ENCODE results near the gene PSORS1C2. TPM values are rescaled to one million over a fixed set of nuclear protein-coding genes. Genes with fewer than 3 reads are reported as not detected.
A peak's percentile ranks its signal among the peaks of the same experiment; 100 is the strongest.

Gene PSORS1C2
- total RNA-seq, 1 donor from 2014 or later = not detected

- peak overlapping the region; percentile 82 for H3K9ac ChIP-seq (ENCODE audit: low read length)
- peaks cover 31% of the 10 kb centered on the region for H3K79me2 ChIP-seq (ENCODE audit: insufficient read depth, low read length)
- no peaks in the 10 kb centered on the region for H4K20me1 ChIP-seq (ENCODE audit: insufficient read depth, low read length)
- H3K9me3 ChIP-seq (ENCODE audit: insufficient read depth, low read depth, low read length) = no peaks in the 10 kb centered on the region
- peak overlapping the region; percentile 32 for H2AFZ ChIP-seq (ENCODE audit: low read depth, low read length)
- Mint-ChIP-seq H3K36me3 (ENCODE audit: low read depth, unreplicated experiment) (peaks cover 2% of the 10 kb centered on the region), H3K4me1 (ENCODE audit: low read depth, unreplicated experiment) (peaks cover 45% of the 10 kb centered on the region), H3K4me3 (ENCODE audit: unreplicated experiment) (peak overlapping the region; percentile 85), H3K27me3 (ENCODE audit: low read depth, unreplicated experiment) (no peaks in the 10 kb centered on the region), H3K27ac (ENCODE audit: unreplicated experiment) (peak overlapping the region; percentile 100), H3K9me3 (ENCODE audit: unreplicated experiment) (no peaks in the 10 kb centered on the region)
- H3K4me3 ChIP-seq (ENCODE audit: insufficient read depth, low read depth, low read length) = peak overlapping the region; percentile 55
- H3K27ac ChIP-seq (ENCODE audit: low read depth, low read length) = peak overlapping the region; percentile 85
- peaks cover 24% of the 10 kb centered on the region for H3K4me1 ChIP-seq (ENCODE audit: insufficient read depth, low read length)
- TF ChIP-seq EZH2 (IDR thresholded peaks at IDR 0.05; ENCODE audit: insufficient read depth, low read length) = no peak
- peak; percentile 21 for TF ChIP-seq CTCF (IDR thresholded peaks at IDR 0.05; ENCODE audit: insufficient read depth, low read depth, low read length)
- H3K36me3 ChIP-seq (ENCODE audit: insufficient read depth, low read length) = no peaks in the 10 kb centered on the region
- H3K4me2 ChIP-seq (ENCODE audit: low read length) = peak overlapping the region; percentile 90
- peak; percentile 36 for DNase-seq (ENCODE audit: low read depth)
- FAIRE-seq = no peak
- peaks cover 9% of the 10 kb centered on the region for H3K27me3 ChIP-seq (ENCODE audit: insufficient read depth, low read length)
These were observed 23.7 kb downstream of the PSORS1C2 start for GRCh38 chr6:31114970-31115849.

GRCh38 chr6:31114541-31114878 is 24.4 kb downstream of the PSORS1C2 start, which contains the start of gene PSORS1C1:
Gene PSORS1C1 (plus strand): TSS chr6:31114800. CDS start chr6:31129633, 14,833 bp downstream.
- H3K4me3 ChIP-seq (ENCODE audit: insufficient read depth, low read depth, low read length) = peak within 1 kb of the TSS; percentile 55
- no peaks in the 10 kb centered on the region for H3K9me3 ChIP-seq (ENCODE audit: insufficient read depth, low read depth, low read length)
- peaks cover 31% of the 10 kb centered on the region for H3K79me2 ChIP-seq (ENCODE audit: insufficient read depth, low read length)
- no peaks in the 10 kb centered on the region for H4K20me1 ChIP-seq (ENCODE audit: insufficient read depth, low read length)
- TF ChIP-seq EZH2 (IDR thresholded peaks at IDR 0.05; ENCODE audit: insufficient read depth, low read length) = no peak
- TF ChIP-seq CTCF (IDR thresholded peaks at IDR 0.05; ENCODE audit: insufficient read depth, low read depth, low read length) = no peak
- peak within 1 kb of the TSS; percentile 82 for H3K9ac ChIP-seq (ENCODE audit: low read length)
- DNase-seq (ENCODE audit: low read depth) (peak; percentile 95), FAIRE-seq (peak; percentile 91)
- Mint-ChIP-seq H3K27ac (ENCODE audit: unreplicated experiment) (peak within 1 kb of the TSS; percentile 100), H3K4me1 (ENCODE audit: low read depth, unreplicated experiment) (peaks cover 49% of the 10 kb centered on the region), H3K27me3 (ENCODE audit: low read depth, unreplicated experiment) (no peaks in the 10 kb centered on the region), H3K36me3 (ENCODE audit: low read depth, unreplicated experiment) (peaks cover 2% of the 10 kb centered on the region), H3K9me3 (ENCODE audit: unreplicated experiment) (no peaks in the 10 kb centered on the region), H3K4me3 (ENCODE audit: unreplicated experiment) (peak within 1 kb of the TSS; percentile 85)
- peaks cover 24% of the 10 kb centered on the region for H3K4me1 ChIP-seq (ENCODE audit: insufficient read depth, low read length)
- no peaks in the 10 kb centered on the region for H3K36me3 ChIP-seq (ENCODE audit: insufficient read depth, low read length)
- peaks cover 16% of the 10 kb centered on the region for H3K27me3 ChIP-seq (ENCODE audit: insufficient read depth, low read length)
- H3K27ac ChIP-seq (ENCODE audit: low read depth, low read length) = peak within 1 kb of the TSS; percentile 85
- H2AFZ ChIP-seq (ENCODE audit: low read depth, low read length) = peak within 1 kb of the TSS; percentile 54
- peak within 1 kb of the TSS; percentile 90 for H3K4me2 ChIP-seq (ENCODE audit: low read length)

Measured in astrocyte (in vitro differentiated cells and primary cell).